Measurements from ENCODE around the gene TRAF5.

TRAF5 gene, protein sequence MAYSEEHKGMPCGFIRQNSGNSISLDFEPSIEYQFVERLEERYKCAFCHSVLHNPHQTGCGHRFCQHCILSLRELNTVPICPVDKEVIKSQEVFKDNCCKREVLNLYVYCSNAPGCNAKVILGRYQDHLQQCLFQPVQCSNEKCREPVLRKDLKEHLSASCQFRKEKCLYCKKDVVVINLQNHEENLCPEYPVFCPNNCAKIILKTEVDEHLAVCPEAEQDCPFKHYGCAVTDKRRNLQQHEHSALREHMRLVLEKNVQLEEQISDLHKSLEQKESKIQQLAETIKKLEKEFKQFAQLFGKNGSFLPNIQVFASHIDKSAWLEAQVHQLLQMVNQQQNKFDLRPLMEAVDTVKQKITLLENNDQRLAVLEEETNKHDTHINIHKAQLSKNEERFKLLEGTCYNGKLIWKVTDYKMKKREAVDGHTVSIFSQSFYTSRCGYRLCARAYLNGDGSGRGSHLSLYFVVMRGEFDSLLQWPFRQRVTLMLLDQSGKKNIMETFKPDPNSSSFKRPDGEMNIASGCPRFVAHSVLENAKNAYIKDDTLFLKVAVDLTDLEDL

DNA sequence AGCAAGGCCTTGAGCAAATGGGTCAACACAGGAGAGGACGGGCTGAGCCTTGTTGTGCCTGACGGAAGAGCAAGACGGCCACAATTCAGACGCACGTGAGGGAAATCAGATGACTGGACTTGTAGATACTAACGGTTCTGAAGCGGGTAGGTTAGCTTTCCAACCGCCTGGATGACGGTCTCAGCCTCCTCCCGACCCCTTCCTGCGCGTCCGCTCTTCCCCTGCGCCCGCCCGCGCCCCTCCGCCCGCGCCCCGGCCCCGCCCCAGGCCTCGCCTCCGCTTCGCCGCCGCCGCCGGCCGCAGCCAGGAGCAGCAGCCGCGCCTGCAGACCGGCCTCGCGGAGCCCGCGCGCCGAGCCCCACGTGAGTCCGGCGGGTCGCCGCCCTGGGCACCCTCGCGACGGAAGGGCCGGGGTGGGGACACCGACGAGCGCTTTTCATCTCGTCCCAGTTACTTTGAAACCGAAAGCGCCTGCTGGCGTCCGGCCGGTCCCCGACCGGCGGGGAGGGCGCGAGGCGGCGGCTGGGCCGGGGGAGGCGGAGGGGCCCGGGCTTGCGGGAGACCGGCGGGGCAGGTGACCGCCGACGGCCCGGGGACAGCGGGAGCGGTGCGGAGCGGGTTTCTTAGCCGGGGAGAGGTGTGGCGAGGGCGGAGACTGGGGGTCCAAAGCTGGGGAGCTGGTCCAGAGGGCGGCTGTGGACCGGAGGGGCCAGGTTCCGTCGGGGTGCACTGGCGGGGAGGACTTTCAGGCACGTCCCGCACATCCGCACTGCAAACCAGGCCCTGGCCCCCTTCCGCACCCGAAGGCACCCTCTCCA, at the start of gene TRAF5:
Gene TRAF5 (plus strand): TSS at position 306 of the 818 bp plus-strand sequence. CDS start 26,407 bp downstream, outside the sequence.
- peak within 1 kb of the TSS; percentile 96 for H3K27ac Mint-ChIP-seq (ENCODE audit: low read depth)
- no peaks in the 10 kb centered on the region for H3K9me3 Mint-ChIP-seq
- DNase-seq (ENCODE audit: low spot score in 2 of 2) (no peak), ATAC-seq (replicated peaks; ENCODE audit: extremely low read depth, poor library complexity, severe bottlenecking) (peak; percentile 25)
- H3K36me3 Mint-ChIP-seq (ENCODE audit: insufficient read depth): peaks cover 17% of the 10 kb centered on the region
- no peaks in the 10 kb centered on the region for H3K27me3 Mint-ChIP-seq
- peaks cover 56% of the 10 kb centered on the region for H3K4me1 Mint-ChIP-seq
- H3K4me3 Mint-ChIP-seq: peak within 1 kb of the TSS; percentile 88

GRCh38 chr1:211279340-211279739, 47.3 kb upstream of the TRAF5 start:
- DNase-seq (ENCODE audit: low spot score in 2 of 2) (no peak), ATAC-seq (replicated peaks; ENCODE audit: extremely low read depth, poor library complexity, severe bottlenecking) (no peak)
- Mint-ChIP-seq H3K4me1 (peaks cover 7% of the 10 kb centered on the region), H3K4me3 (no peak overlapping the region), H3K9me3 (no peaks in the 10 kb centered on the region), H3K27me3 (no peaks in the 10 kb centered on the region), H3K27ac (ENCODE audit: low read depth) (no peak overlapping the region), H3K36me3 (ENCODE audit: insufficient read depth) (peaks cover 27% of the 10 kb centered on the region)

DNA sequence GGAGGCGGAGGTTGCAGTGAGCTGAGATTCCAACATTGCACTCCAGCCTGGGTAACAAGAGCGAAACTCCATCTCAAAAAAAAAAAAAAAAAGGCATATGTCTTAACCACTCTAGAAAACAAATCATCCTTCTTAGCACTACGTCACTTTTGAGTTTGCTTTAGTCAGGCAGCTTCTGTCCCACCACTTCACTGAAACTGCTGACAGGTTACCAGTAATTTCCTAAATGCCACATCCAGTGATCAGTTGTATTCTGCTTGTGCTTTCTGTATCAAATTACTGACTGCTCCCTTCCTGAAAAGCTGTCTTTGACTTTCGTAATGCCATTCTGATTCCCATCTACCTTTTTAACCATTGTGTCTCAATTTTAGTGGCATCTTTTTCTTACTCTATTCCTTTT, 45.7 kb upstream of the TRAF5 start:
- Mint-ChIP-seq H3K36me3 (ENCODE audit: insufficient read depth) (peaks cover 30% of the 10 kb centered on the region), H3K9me3 (no peaks in the 10 kb centered on the region), H3K27me3 (no peaks in the 10 kb centered on the region), H3K4me1 (peaks cover 20% of the 10 kb centered on the region), H3K27ac (ENCODE audit: low read depth) (no peak overlapping the region), H3K4me3 (no peak overlapping the region)
- no peak for DNase-seq (ENCODE audit: low spot score in 2 of 2)
- no peak for ATAC-seq (replicated peaks; ENCODE audit: extremely low read depth, poor library complexity, severe bottlenecking)

DNA sequence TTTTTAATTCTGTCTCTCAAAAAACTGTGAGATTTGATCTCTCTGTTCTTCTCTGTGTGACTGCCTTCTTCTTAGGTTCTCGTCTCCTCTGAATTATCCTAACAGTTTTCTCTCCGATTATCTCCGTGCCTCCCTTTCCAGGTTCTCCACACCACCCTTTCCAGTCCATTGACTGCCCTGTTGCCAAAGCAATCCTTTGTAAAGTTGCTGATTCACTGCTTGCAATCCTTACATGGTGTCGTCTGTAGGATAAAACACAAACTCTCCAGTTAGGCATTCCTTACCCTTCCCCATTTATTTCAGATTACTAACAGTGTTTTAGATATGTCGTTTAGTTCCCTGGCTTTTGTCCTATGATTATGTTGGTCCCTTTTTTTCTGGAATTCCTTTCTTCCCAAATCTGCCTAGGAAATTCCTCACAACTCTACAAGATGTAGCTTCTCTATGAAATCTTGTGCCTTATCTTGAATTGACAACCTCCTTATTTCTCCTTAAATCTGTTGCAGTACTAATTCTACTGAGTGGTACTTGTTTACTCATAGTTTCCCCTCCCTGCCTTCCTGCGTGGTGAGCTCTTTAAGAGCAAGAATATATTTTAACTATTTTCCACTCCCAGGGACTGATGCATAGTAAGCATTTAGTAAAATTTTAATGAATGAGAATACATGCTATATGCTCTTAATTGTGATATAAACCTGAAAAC, 45.2 kb upstream of the TRAF5 start:
- no peak for ATAC-seq (replicated peaks; ENCODE audit: extremely low read depth, poor library complexity, severe bottlenecking)
- H3K36me3 Mint-ChIP-seq (ENCODE audit: insufficient read depth): peaks cover 29% of the 10 kb centered on the region
- no peak overlapping the region for H3K27ac Mint-ChIP-seq (ENCODE audit: low read depth)
- H3K4me3 Mint-ChIP-seq: no peak overlapping the region
- no peaks in the 10 kb centered on the region for H3K9me3 Mint-ChIP-seq
- H3K27me3 Mint-ChIP-seq: no peaks in the 10 kb centered on the region
- no peak for DNase-seq (ENCODE audit: low spot score in 2 of 2)
- H3K4me1 Mint-ChIP-seq: peaks cover 22% of the 10 kb centered on the region

GRCh38 chr1:211282023-211282373, 44.6 kb upstream of the TRAF5 start:
- peaks cover 25% of the 10 kb centered on the region for H3K36me3 Mint-ChIP-seq (ENCODE audit: insufficient read depth)
- no peak for ATAC-seq (replicated peaks; ENCODE audit: extremely low read depth, poor library complexity, severe bottlenecking)

DNA sequence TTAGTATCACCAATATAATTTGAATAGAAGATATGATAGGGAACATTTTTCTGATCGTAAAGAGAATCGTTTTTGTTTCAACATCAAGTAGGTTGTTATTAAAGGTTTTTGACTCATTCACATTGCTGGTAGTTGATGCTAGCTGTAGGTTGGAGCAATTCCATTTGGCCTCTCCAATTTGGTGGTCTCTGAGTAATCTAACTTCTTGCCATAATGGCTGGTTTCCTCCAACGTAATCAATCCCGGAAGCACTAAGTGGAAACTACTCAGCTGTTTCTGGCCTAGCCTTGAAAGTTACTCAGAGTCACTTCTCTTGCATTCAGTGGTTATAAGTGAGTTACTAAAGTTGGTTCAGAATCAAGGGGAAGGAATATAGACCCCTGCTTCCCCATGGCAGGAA, 41.4 kb upstream of the TRAF5 start:
- H3K27me3 Mint-ChIP-seq: no peaks in the 10 kb centered on the region
- peak overlapping the region; percentile 59 for H3K27ac Mint-ChIP-seq (ENCODE audit: low read depth)
- H3K4me3 Mint-ChIP-seq: no peak overlapping the region
- DNase-seq (ENCODE audit: low spot score in 2 of 2): no peak
- H3K36me3 Mint-ChIP-seq (ENCODE audit: insufficient read depth): peaks cover 32% of the 10 kb centered on the region
- no peaks in the 10 kb centered on the region for H3K9me3 Mint-ChIP-seq
- peaks cover 36% of the 10 kb centered on the region for H3K4me1 Mint-ChIP-seq
- ATAC-seq (replicated peaks; ENCODE audit: extremely low read depth, poor library complexity, severe bottlenecking): no peak

More at GRCh38 chr1:211282023-211282373, 44.6 kb upstream of the TRAF5 start:
- Mint-ChIP-seq H3K4me1 (peaks cover 26% of the 10 kb centered on the region), H3K9me3 (no peaks in the 10 kb centered on the region), H3K27me3 (no peaks in the 10 kb centered on the region), H3K4me3 (no peak overlapping the region), H3K27ac (ENCODE audit: low read depth) (no peak overlapping the region)
- no peak for DNase-seq (ENCODE audit: low spot score in 2 of 2)

DNA sequence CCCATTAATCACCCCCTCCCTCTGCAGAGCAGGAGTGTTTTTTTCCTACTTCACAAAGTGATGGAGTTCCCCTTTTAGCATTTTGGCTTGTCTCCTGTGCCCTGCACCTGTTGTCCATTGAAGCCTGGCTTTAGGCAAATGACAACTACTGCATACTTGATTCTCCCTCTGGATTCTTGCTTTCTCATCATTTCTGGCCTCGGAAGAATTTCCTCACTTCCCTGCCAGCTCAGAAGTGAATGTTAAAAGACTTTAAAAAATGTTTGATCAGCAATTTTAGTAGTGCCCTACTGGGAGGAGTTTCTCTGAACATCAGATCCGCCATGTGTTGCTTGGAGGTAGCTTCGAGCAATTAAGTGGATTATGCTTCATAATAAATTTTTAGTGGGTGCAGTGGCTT, 39.4 kb upstream of the TRAF5 start:
- H3K27ac Mint-ChIP-seq (ENCODE audit: low read depth): no peak overlapping the region
- ATAC-seq (replicated peaks; ENCODE audit: extremely low read depth, poor library complexity, severe bottlenecking) (no peak), DNase-seq (ENCODE audit: low spot score in 2 of 2) (no peak)
- no peaks in the 10 kb centered on the region for H3K9me3 Mint-ChIP-seq
- peaks cover 46% of the 10 kb centered on the region for H3K36me3 Mint-ChIP-seq (ENCODE audit: insufficient read depth)
- H3K4me1 Mint-ChIP-seq: peaks cover 42% of the 10 kb centered on the region
- H3K27me3 Mint-ChIP-seq: no peaks in the 10 kb centered on the region
- H3K4me3 Mint-ChIP-seq: no peak overlapping the region

GRCh38 chr1:211292411-211292810, 34.2 kb upstream of the TRAF5 start:
- Mint-ChIP-seq H3K36me3 (ENCODE audit: insufficient read depth) (peaks cover 51% of the 10 kb centered on the region), H3K4me1 (peaks cover 23% of the 10 kb centered on the region), H3K4me3 (no peak overlapping the region), H3K9me3 (no peaks in the 10 kb centered on the region), H3K27me3 (no peaks in the 10 kb centered on the region), H3K27ac (ENCODE audit: low read depth) (peak overlapping the region; percentile 53)
- ATAC-seq (replicated peaks; ENCODE audit: extremely low read depth, poor library complexity, severe bottlenecking): no peak
- DNase-seq (ENCODE audit: low spot score in 2 of 2): no peak

- Mint-ChIP-seq H3K36me3 (ENCODE audit: insufficient read depth) (peaks cover 48% of the 10 kb centered on the region), H3K27me3 (no peaks in the 10 kb centered on the region), H3K4me1 (peaks cover 19% of the 10 kb centered on the region), H3K9me3 (no peaks in the 10 kb centered on the region), H3K27ac (ENCODE audit: low read depth) (no peak overlapping the region), H3K4me3 (no peak overlapping the region)
- no peak for ATAC-seq (replicated peaks; ENCODE audit: extremely low read depth, poor library complexity, severe bottlenecking)
- DNase-seq (ENCODE audit: low spot score in 2 of 2): no peak
These were observed 30.2 kb upstream of the TRAF5 start for GRCh38 chr1:211296396-211296795.

GRCh38 chr1:211305044-211305443, 21.6 kb upstream of the TRAF5 start:
- DNase-seq (ENCODE audit: low spot score in 2 of 2): no peak
- H3K27ac Mint-ChIP-seq (ENCODE audit: low read depth): no peak overlapping the region
- H3K27me3 Mint-ChIP-seq: no peaks in the 10 kb centered on the region
- ATAC-seq (replicated peaks; ENCODE audit: extremely low read depth, poor library complexity, severe bottlenecking): no peak
- peaks cover 16% of the 10 kb centered on the region for H3K4me1 Mint-ChIP-seq
- no peak overlapping the region for H3K4me3 Mint-ChIP-seq
- no peaks in the 10 kb centered on the region for H3K9me3 Mint-ChIP-seq
- peaks cover 25% of the 10 kb centered on the region for H3K36me3 Mint-ChIP-seq (ENCODE audit: insufficient read depth)

GRCh38 chr1:211309617-211310016, 17.0 kb upstream of the TRAF5 start:
- no peak overlapping the region for H3K4me3 Mint-ChIP-seq
- no peaks in the 10 kb centered on the region for H3K9me3 Mint-ChIP-seq
- H3K4me1 Mint-ChIP-seq: peaks cover 5% of the 10 kb centered on the region
- ATAC-seq (replicated peaks; ENCODE audit: extremely low read depth, poor library complexity, severe bottlenecking) (no peak), DNase-seq (ENCODE audit: low spot score in 2 of 2) (no peak)
- H3K27me3 Mint-ChIP-seq: no peaks in the 10 kb centered on the region
- H3K36me3 Mint-ChIP-seq (ENCODE audit: insufficient read depth): peaks cover 27% of the 10 kb centered on the region
- H3K27ac Mint-ChIP-seq (ENCODE audit: low read depth): peak overlapping the region; percentile 52

GRCh38 chr1:211313392-211313791, 13.2 kb upstream of the TRAF5 start:
- Mint-ChIP-seq H3K27ac (ENCODE audit: low read depth) (peak overlapping the region; percentile 3), H3K4me3 (no peak overlapping the region), H3K27me3 (no peaks in the 10 kb centered on the region), H3K36me3 (ENCODE audit: insufficient read depth) (peaks cover 25% of the 10 kb centered on the region), H3K9me3 (no peaks in the 10 kb centered on the region), H3K4me1 (peaks cover 5% of the 10 kb centered on the region)
- DNase-seq (ENCODE audit: low spot score in 2 of 2): no peak
- no peak for ATAC-seq (replicated peaks; ENCODE audit: extremely low read depth, poor library complexity, severe bottlenecking)
